Subcutaneous abdominal adipose tissue (tissue), 5 donors: Measurements from ENCODE around the gene C10orf120.

Experiments
- H3K27ac ChIP-seq: one replicate; pipeline ENCODE4 v1.7.0; 2013; ENCODE audit warnings: low read depth, mild to moderate bottlenecking, inconsistent platforms, low read length, moderate library complexity
- H3K27me3 ChIP-seq, 5 donors: one replicate each; pipeline ENCODE4 v1.7.0; 2013; ENCODE audit warnings: low read length in 5 of 5, inconsistent platforms in 1 of 5; ENCODE audit not compliant: control insufficient read depth in 5 of 5, insufficient read depth in 4 of 5
- H3K36me3 ChIP-seq, 5 donors: one replicate each; pipeline ENCODE4 v1.7.0; 2013; ENCODE audit warnings: low read length in 5 of 5; ENCODE audit not compliant: control insufficient read depth in 5 of 5, insufficient read depth in 5 of 5
- H3K4me1 ChIP-seq, 5 donors: one replicate each; pipeline ENCODE4 v1.7.0; 2013; ENCODE audit warnings: low read length in 5 of 5, mild to moderate bottlenecking in 3 of 5, moderate library complexity in 1 of 5; ENCODE audit not compliant: control insufficient read depth in 5 of 5, insufficient read depth in 5 of 5
- H3K4me3 ChIP-seq, 5 donors: one replicate each; pipeline ENCODE4 v1.7.0; 2013; ENCODE audit warnings: low read length in 5 of 5, low read depth in 1 of 5
- H3K9ac ChIP-seq, 5 donors: one replicate each; pipeline ENCODE4 v1.7.0; 2013; ENCODE audit warnings: low read length in 5 of 5, mild to moderate bottlenecking in 4 of 5, moderate library complexity in 3 of 5
- H3K9me3 ChIP-seq, 5 donors: one replicate each; pipeline ENCODE4 v1.7.0; 2013; ENCODE audit warnings: low read length in 5 of 5; ENCODE audit not compliant: control insufficient read depth in 5 of 5
- donor health status: healthy.
- donor health status: healthy.
- donor health status: healthy.
- donor health status: healthy.
- donor health status: healthy.

Gene C10orf120

DNA sequence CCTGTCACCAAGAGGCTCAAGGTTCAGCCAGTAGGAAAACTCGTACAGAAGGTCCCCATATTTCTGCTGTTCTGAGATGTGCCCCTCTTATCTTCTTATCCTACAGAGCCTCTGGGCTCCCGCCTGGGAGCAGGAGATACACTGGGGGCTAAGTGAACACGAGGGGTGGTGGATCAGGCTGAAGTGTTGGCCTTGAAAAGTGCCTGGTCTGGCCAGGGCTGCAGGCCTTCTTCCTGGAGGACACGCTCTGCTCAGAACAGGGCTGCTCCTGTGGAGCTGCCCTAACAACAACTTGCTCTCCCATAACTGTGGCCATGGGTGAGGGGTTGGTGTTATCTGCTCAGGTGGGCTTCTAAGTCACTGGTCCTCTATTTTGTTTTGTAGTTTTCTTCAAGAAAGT lies 33.7 kb downstream of the C10orf120 start:
- Histone ChIP-seq H3K9me3 (no peaks in the 10 kb centered on the region), H3K36me3 (no peaks in the 10 kb centered on the region), H3K27me3 (peaks cover 0 to 7% (median 0%) of the 10 kb centered on the region in 5 donors), H3K9ac (no peak overlapping the region), H3K4me3 (no peak overlapping the region), H3K4me1 (no peaks in the 10 kb centered on the region), H3K27ac (no peak overlapping the region)

DNA sequence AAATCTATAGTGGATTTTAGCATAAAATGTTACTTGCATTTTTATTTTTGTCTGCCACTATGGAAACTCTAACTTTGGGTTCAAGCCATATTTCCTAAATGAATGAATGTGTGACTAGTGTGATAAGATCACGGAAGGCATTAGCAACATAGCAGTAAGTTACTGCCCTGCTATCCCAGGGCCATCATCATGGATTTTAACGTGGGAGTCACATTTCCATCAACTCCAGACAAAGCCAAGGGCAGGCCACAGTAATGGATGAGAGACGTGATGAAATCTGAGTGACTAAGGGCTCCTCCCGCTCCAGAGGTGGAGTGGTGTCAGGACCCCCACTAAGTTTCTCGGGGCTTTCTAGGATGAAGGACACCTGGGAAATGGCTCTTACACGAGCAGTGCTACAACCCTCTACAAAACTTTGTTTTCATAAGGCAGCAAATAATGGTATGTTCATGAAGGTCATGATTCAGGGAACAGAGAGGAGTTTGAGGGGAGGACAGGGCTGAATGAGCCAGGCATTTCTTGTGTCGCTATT lies 34.3 kb downstream of the C10orf120 start:
- Histone ChIP-seq H3K27me3 (peaks cover 0 to 7% (median 0%) of the 10 kb centered on the region in 5 donors), H3K4me1 (no peaks in the 10 kb centered on the region), H3K4me3 (no peak overlapping the region), H3K9ac (no peak overlapping the region), H3K36me3 (no peaks in the 10 kb centered on the region), H3K9me3 (no peaks in the 10 kb centered on the region), H3K27ac (no peak overlapping the region)

DNA sequence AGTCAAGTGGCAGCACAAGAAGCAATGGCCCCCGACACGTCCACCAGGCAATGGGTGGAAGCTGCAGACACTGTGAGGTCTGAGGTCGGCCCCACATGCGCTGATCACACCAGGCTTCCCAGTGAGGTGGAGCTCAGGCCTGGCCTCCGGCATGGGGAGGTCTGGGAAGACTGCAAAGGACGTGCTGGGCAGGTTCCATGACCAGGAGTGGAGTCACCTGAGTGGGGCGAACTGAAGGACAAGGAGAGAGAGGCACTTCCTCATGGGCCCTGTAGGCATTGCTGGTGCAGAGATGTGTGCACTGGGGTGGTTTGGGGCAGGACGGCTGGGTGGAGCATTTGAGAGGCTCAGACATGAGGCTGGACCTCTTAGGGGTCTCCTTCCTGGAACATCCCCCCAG lies 35.1 kb downstream of the C10orf120 start:
- Histone ChIP-seq H3K9me3 (no peaks in the 10 kb centered on the region), H3K9ac (no peak overlapping the region), H3K27me3 (peaks cover 0 to 7% (median 0%) of the 10 kb centered on the region in 5 donors), H3K27ac (no peak overlapping the region), H3K4me1 (no peaks in the 10 kb centered on the region), H3K4me3 (no peak overlapping the region), H3K36me3 (no peaks in the 10 kb centered on the region)

DNA sequence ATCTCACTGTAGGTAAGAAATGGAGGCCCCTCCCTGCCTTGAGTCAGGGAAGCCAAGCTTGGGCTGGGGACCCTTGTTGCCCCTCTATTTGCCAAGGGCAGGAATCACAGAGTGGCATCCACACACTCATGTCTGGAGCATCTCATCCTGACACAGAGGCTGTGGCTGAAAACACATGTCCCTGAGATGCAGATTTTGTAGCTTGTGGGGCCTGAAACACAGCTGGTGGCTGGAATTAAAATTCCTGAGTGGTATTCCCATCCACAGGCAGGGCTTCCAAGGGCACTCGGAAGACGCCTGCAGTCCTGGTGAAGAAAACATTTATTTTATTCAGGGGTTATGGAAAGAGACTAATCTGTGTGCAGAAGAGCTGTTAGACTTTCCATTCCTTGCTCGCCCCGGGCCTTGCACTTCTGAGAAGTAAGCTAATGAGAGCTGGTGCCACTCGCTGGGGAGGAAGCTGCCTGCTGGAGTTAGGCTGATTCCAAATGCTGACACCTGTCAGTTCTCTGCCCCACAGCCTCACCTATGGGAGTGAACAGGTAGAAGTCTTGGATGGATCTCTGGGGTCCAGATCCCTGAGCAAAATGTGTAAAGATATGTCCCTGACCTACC lies 36.0 kb downstream of the C10orf120 start:
- no peak overlapping the region for H3K27ac ChIP-seq
- peaks cover 0 to 7% (median 0%) of the 10 kb centered on the region in 5 donors for H3K27me3 ChIP-seq
- no peak overlapping the region for H3K4me3 ChIP-seq
- H3K4me1 ChIP-seq, result no peaks in the 10 kb centered on the region
- no peaks in the 10 kb centered on the region for H3K36me3 ChIP-seq
- H3K9me3 ChIP-seq, result no peaks in the 10 kb centered on the region
- no peak overlapping the region for H3K9ac ChIP-seq

DNA sequence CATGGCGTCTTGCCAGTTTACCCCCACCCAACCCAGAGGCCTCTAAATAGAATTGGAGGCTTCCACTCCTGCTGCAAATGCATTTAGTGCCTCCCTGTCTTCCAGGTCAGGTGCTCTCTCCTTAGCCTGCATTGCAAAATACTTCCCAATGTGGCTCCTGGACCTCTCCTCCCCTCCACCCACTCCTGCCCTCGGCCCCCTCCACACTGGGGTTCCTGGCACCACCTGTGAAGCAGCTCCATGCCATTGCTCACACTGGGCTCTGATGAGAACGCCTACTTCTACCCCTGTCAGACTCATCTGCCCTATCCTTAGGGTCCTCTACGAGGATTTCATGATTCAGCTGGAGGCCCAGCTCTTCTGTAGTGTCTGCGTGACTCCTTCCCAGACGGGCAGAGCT lies 37.4 kb downstream of the C10orf120 start:
- Histone ChIP-seq H3K27me3 (peaks cover 0 to 7% (median 0%) of the 10 kb centered on the region in 5 donors), H3K36me3 (no peaks in the 10 kb centered on the region)

DNA sequence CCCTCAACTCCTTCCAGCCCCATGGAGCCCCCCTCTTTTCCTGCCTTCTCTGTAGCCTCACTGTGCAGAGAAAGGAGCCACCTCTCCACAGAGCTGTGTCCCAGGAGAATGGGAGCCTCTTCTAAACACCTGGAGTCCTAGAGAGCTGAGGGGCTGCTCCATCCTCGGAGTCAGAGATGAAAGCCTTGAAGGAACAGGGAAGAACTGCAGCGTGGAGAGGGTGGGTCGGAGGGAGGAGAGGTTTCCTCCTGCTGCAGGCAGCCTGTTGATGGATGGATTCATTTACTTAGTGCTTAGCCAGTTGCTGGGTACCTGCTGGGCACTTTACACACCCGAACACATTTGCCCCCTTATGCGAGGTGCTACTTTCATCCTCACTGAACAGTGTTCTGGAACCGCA lies 39.0 kb downstream of the C10orf120 start:
- Histone ChIP-seq H3K4me1 (no peaks in the 10 kb centered on the region), H3K9ac (no peak overlapping the region), H3K36me3 (no peaks in the 10 kb centered on the region), H3K27ac (no peak overlapping the region), H3K9me3 (no peaks in the 10 kb centered on the region), H3K27me3 (peaks cover 0 to 10% (median 0%) of the 10 kb centered on the region in 5 donors), H3K4me3 (no peak overlapping the region)

More for the DNA sequence above, 37.4 kb downstream of the C10orf120 start:
- Histone ChIP-seq H3K27ac (no peak overlapping the region), H3K9me3 (no peaks in the 10 kb centered on the region), H3K4me1 (no peaks in the 10 kb centered on the region), H3K9ac (no peak overlapping the region), H3K4me3 (no peak overlapping the region)

DNA sequence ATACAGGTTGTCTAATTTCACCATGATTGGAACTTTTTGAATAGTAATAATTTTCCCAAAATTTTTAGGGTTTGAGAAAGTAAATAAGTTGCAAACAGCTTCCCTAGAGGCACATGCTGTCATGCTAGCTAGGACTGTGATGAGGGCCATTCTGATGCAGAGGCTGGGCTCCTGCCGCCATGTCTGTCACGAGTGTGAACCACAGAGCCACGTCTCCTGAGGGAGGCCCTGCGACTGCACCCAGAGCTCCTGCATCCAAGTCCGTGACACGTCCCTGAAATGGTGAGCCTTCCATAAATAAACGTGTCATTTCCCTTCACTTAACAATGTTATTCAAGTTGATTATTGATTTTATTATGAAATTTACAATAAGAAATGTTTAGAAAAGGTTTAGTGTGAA lies 40.0 kb downstream of the C10orf120 start:
- H3K27me3 ChIP-seq, result peaks cover 0 to 9% (median 0%) of the 10 kb centered on the region in 5 donors
- H3K9ac ChIP-seq, result no peak overlapping the region
- no peaks in the 10 kb centered on the region for H3K36me3 ChIP-seq
- no peaks in the 10 kb centered on the region for H3K9me3 ChIP-seq
- no peaks in the 10 kb centered on the region for H3K4me1 ChIP-seq
- no peak overlapping the region for H3K4me3 ChIP-seq
- no peak overlapping the region for H3K27ac ChIP-seq

DNA sequence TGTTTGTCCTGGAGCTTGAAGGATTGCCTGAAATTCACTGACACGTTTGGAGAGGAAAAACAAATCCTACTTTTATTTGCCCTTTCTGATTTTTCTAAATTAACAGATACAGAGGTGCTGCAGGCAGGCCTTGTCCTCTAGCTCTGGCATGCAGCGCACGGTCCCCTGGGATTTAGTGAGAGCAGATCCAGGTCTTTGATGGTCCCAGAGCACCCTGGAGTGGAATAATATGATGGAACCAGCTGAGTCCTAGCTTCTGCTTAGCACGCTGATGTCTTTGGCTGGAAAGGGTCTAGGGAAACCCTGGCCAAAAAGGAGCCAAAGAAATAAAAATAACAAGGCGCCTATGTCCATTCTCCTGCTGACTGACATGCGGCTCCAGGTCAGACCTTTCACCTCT lies 40.5 kb downstream of the C10orf120 start:
- Histone ChIP-seq H3K36me3 (no peaks in the 10 kb centered on the region), H3K27me3 (peaks cover 0 to 6% (median 0%) of the 10 kb centered on the region in 5 donors), H3K9ac (no peak overlapping the region), H3K27ac (no peak overlapping the region), H3K9me3 (no peaks in the 10 kb centered on the region), H3K4me1 (no peaks in the 10 kb centered on the region), H3K4me3 (no peak overlapping the region)

DNA sequence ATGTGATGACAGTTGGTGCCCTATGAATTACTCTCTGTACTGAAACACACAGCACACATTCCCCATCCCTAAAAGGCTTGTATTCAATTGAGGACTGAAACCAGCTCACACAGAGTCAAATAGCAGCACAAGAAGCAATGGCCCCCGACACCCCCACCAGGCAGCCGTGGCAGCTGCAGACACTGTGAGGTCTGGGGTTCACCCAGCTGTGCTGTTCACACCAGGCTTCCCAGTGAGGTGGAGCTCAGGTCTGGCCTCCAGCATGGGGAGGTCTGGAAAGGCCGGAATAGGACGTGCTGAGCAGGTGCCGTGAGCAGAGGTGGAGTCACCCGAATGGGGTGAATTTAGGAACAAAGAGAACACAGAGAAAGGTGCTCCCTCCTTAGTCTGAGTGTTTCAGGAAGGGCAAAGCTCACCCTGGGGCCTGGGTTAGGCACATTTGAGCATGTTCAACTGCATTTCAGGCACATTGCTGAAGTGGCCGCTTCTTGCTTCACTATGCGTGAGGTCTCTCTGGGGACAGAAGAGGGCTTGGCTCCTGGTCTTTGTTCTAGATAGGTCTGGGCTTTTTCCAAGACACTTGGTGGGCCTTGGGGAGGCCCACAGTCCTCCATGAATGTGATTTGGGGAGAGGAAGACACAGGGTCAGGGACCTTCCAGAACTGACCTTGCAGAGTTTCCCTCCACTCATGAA lies 41.1 kb downstream of the C10orf120 start:
- no peak overlapping the region for H3K9ac ChIP-seq
- H3K4me3 ChIP-seq, result no peak overlapping the region
- H3K27ac ChIP-seq, result no peak overlapping the region
- peaks cover 0 to 3% (median 0%) of the 10 kb centered on the region in 5 donors for H3K27me3 ChIP-seq
- no peaks in the 10 kb centered on the region for H3K36me3 ChIP-seq
- H3K9me3 ChIP-seq, result no peaks in the 10 kb centered on the region
- no peaks in the 10 kb centered on the region for H3K4me1 ChIP-seq

DNA sequence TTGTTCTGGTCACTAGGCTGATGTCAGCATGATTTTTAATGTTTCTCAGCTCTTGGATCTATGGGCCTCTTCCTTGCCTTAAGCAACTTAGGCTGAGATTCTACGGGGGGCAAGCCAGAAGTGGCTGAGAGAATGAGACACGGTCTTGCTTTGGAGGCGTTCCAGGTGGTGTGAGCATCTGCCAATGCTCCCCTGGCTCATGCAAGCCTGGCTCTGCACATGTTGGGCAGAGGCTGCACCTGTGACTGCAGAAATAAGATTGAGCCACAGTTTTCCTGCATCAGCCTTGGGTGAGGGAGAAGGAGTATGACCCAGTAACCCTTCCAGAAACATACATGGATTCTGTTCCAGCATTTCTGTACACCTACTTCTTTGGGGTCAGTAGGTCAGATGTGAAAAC lies 41.9 kb downstream of the C10orf120 start:
- H3K4me3 ChIP-seq, result no peak overlapping the region
- H3K9ac ChIP-seq, result no peak overlapping the region
- H3K27ac ChIP-seq, result no peak overlapping the region
- H3K4me1 ChIP-seq, result no peaks in the 10 kb centered on the region
- H3K9me3 ChIP-seq, result no peaks in the 10 kb centered on the region
- H3K27me3 ChIP-seq, result peaks cover 0 to 3% (median 1%) of the 10 kb centered on the region in 5 donors
- H3K36me3 ChIP-seq, result no peaks in the 10 kb centered on the region
